ENCODE data around the gene RAB9B. TPM values are rescaled to one million over a fixed set of nuclear protein-coding genes. Genes with fewer than 3 reads are reported as not detected.
A peak's percentile ranks its signal among the peaks of the same experiment; 100 is the strongest.

The RAB9B gene
- total and polyA plus RNA-seq, 7 donors = 0.47 to 15.2 (median 2.9) TPM

DNA sequence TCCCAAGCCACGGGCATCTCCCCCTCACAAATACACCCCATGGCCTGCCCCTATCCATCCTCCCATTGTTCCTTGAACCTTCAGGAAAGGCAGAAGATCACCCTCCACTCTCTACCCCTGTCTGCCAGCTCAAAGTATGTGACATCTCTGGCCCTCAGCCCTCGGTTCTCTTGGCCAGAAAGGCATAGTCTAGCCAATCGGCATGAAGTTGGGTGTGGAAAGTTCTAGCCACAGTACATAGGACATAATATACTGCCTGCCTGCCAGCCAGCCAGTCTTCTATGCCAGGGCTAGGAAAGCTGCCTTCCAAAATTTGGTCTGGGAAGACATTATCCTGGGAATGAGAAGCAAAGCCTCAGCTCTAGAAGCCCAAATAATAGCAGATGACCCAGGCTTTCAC is 58.6 kb downstream of the RAB9B start:
- Histone ChIP-seq H3K27me3 (ENCODE audit: insufficient read depth in 3 of 3, low read length in 2 of 3) (peaks cover 0 to 20% (median 0%) of the 10 kb centered on the region in 3 donors), H3K36me3 (ENCODE audit: insufficient read depth in 1 of 2, low read depth in 1 of 2) (no peaks in the 10 kb centered on the region), H3K4me3 (no peak overlapping the region), H3K4me1 (no peaks in the 10 kb centered on the region), H3K9me3 (no peaks in the 10 kb centered on the region), H3K27ac (no peak overlapping the region)
- intact Hi-C loops (cut with DNase I) = loop anchor here in 1 of 2 donors (5.0 kb wide), 1 partner anchor 81 kb away; no protein-coding TSS in a partner anchor
- peak in 1 of 4 donors; percentile 49 for ATAC-seq
- no peak for DNase-seq
- WGBS, 3 donors = 30 to 45% (median 37%) methylated on average over 3 of the region's 3 CpGs
- TF ChIP-seq, protein P1, sequence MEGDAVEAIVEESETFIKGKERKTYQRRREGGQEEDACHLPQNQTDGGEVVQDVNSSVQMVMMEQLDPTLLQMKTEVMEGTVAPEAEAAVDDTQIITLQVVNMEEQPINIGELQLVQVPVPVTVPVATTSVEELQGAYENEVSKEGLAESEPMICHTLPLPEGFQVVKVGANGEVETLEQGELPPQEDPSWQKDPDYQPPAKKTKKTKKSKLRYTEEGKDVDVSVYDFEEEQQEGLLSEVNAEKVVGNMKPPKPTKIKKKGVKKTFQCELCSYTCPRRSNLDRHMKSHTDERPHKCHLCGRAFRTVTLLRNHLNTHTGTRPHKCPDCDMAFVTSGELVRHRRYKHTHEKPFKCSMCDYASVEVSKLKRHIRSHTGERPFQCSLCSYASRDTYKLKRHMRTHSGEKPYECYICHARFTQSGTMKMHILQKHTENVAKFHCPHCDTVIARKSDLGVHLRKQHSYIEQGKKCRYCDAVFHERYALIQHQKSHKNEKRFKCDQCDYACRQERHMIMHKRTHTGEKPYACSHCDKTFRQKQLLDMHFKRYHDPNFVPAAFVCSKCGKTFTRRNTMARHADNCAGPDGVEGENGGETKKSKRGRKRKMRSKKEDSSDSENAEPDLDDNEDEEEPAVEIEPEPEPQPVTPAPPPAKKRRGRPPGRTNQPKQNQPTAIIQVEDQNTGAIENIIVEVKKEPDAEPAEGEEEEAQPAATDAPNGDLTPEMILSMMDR (IDR thresholded peaks at IDR 0.05) = no peak

Other genes starting within 250 kb of the RAB9B start
- 10 to 100 TPM; 32.1 to 50.0 (median 36.3) TPM for gene TCEAL4, start 246.7 kb downstream of the RAB9B start, total RNA-seq
- 10 to 100 TPM; 28.6 to 66.6 (median 54.9) TPM for gene TCEAL4, start 246.7 kb downstream of the RAB9B start, polyA plus RNA-seq
- 10 to 100 TPM in 1 of 4 donors, 1 to 10 TPM in 3; 6.6 to 10.0 (median 7.6) TPM for gene TCEAL3, start 224.3 kb downstream of the RAB9B start, total RNA-seq
- gene TCEAL3, start 224.3 kb downstream of the RAB9B start, polyA plus RNA-seq = 10 to 100 TPM in 1 of 3 donors, 1 to 10 TPM in 2; 6.7 to 13.2 (median 6.8) TPM
- 10 to 100 TPM; 25.9 to 54.8 (median 30.4) TPM for gene TCEAL1, start 203.3 kb downstream of the RAB9B start, total RNA-seq
- 10 to 100 TPM; 18.7 to 42.1 (median 32.8) TPM for gene TCEAL1, start 203.3 kb downstream of the RAB9B start, polyA plus RNA-seq
- 100 to 1,000 TPM; 182 to 273 (median 218) TPM for gene MORF4L2, start 145.6 kb downstream of the RAB9B start, total RNA-seq
- gene MORF4L2, start 145.6 kb downstream of the RAB9B start, polyA plus RNA-seq = 100 to 1,000 TPM; 342 to 524 (median 422) TPM
- not detected for gene TMEM31, start 121.3 kb downstream of the RAB9B start, total RNA-seq
- gene TMEM31, start 121.3 kb downstream of the RAB9B start, polyA plus RNA-seq = under 1 TPM in 1 of 3 donors, not detected in 2; 0.09 TPM
- gene PLP1, start 55.4 kb downstream of the RAB9B start, total RNA-seq = 1 to 10 TPM in 1 of 4 donors, under 1 TPM in 2, not detected in 1; 0.39 to 1.7 (median 0.95) TPM
- gene PLP1, start 55.4 kb downstream of the RAB9B start, polyA plus RNA-seq = 1 to 10 TPM in 1 of 3 donors, under 1 TPM in 2; 0.69 to 1.2 (median 0.70) TPM
- 1 to 10 TPM in 1 of 4 donors, under 1 TPM in 1, not detected in 2; 0.26 to 1.0 TPM for gene TMSB15B, start 130.4 kb upstream of the RAB9B start, total RNA-seq
- under 1 TPM; 0.19 to 0.53 (median 0.46) TPM for gene TMSB15B, start 130.4 kb upstream of the RAB9B start, polyA plus RNA-seq
- gene H2BW1, start 181.5 kb upstream of the RAB9B start, total RNA-seq = not detected
- gene H2BW1, start 181.5 kb upstream of the RAB9B start, polyA plus RNA-seq = not detected
- not detected for gene H2BW2, start 207.7 kb upstream of the RAB9B start, total RNA-seq
- gene H2BW2, start 207.7 kb upstream of the RAB9B start, polyA plus RNA-seq = not detected
- under 1 TPM in 3 of 4 donors, not detected in 1; 0.11 to 0.17 (median 0.15) TPM for gene TMSB15C, start 244.0 kb upstream of the RAB9B start, total RNA-seq
- gene TMSB15C, start 244.0 kb upstream of the RAB9B start, polyA plus RNA-seq = under 1 TPM; 0.05 to 0.35 (median 0.08) TPM

All from psoas muscle (tissue), 8 donors.